CD14-positive monocyte (primary cell): Measurements from ENCODE around the gene CAMTA1. TPM values are rescaled to one million over a fixed set of nuclear protein-coding genes. Genes with fewer than 3 reads are reported as not detected.

Experiments used
- DNase-seq, 3 donors: peaks; one replicate each; pipeline ENCODE4 v3.0.0-alpha.2; 2011 to 2022
- H2AFZ ChIP-seq: 2 replicates; pipeline ENCODE4 v1.6.0; 2012; ENCODE audit warnings: mild to moderate bottlenecking, low read depth, low read length, inconsistent platforms; ENCODE audit not compliant: insufficient read depth, poor library complexity, severe bottlenecking
- H3K27ac ChIP-seq, 2 donors: 1 replicate in 1 of 2; 2 replicates in 1 of 2; pipeline ENCODE4 v1.5.1; 2012 to 2013; ENCODE audit warnings: low read length in 2 of 2, control low read depth in 1 of 2, inconsistent platforms in 1 of 2, low read depth in 1 of 2, mild to moderate bottlenecking in 1 of 2
- H3K27me3 ChIP-seq, 2 donors: one replicate each; pipeline versions ENCODE4 v1.6.0 to v1.6.1; 2011 to 2013; ENCODE audit warnings: low read length in 2 of 2; ENCODE audit not compliant: control insufficient read depth in 2 of 2, insufficient read depth in 2 of 2
- H3K36me3 ChIP-seq, 2 donors: replicated peaks in 1 of 2; 1 replicate in 1 of 2; 2 replicates in 1 of 2; pipeline versions ENCODE4 v1.5.1 to v1.6.1; 2012 to 2013; ENCODE audit warnings: low read length in 2 of 2, control low read depth in 1 of 2, inconsistent platforms in 1 of 2, mild to moderate bottlenecking in 1 of 2; ENCODE audit not compliant: insufficient read depth in 2 of 2, control insufficient read depth in 1 of 2
- H3K4me1 ChIP-seq, 2 donors: 1 replicate in 1 of 2; 2 replicates in 1 of 2; pipeline versions ENCODE4 v1.5.1 to v1.6.1; 2012 to 2013; ENCODE audit warnings: low read length in 2 of 2, control low read depth in 1 of 2, inconsistent platforms in 1 of 2, mild to moderate bottlenecking in 1 of 2, moderate library complexity in 1 of 2; ENCODE audit not compliant: insufficient read depth in 2 of 2, control insufficient read depth in 1 of 2
- H3K4me2 ChIP-seq: replicated peaks from 2 replicates; pipeline ENCODE3; 2012; ENCODE audit warnings: low read length, moderate library complexity, mild to moderate bottlenecking; ENCODE audit not compliant: poor library complexity, severe bottlenecking; ENCODE audit errors: extremely low read depth
- H3K4me3 ChIP-seq, 3 experiments: fragments of 200-600 bp in 1 of 3; sonication (generic) in 1 of 3; replicated peaks in 1 of 3; 1 replicate in 2 of 3; 2 replicates in 1 of 3; pipeline ENCODE4 v1.5.1; 2011 to 2013; ENCODE audit warnings: low read length in 3 of 3, mild to moderate bottlenecking in 3 of 3, control low read depth in 2 of 3, low read depth in 2 of 3, inconsistent platforms in 1 of 3, moderate library complexity in 1 of 3
- H3K79me2 ChIP-seq: 2 replicates; pipeline ENCODE4 v1.6.0; 2012; ENCODE audit warnings: mild to moderate bottlenecking, control low read depth, inconsistent platforms, low read length, moderate library complexity; ENCODE audit not compliant: insufficient read depth
- H3K9ac ChIP-seq: 2 replicates; pipeline ENCODE4 v1.6.0; 2017; ENCODE audit warnings: low read length, mild to moderate bottlenecking; ENCODE audit not compliant: insufficient read depth, poor library complexity, severe bottlenecking
- H3K9me3 ChIP-seq, 2 donors: replicated peaks in 1 of 2; 1 replicate in 1 of 2; 2 replicates in 1 of 2; pipeline versions ENCODE4 v1.5.1 to v1.6.1; 2012 to 2013; ENCODE audit warnings: low read length in 2 of 2, control low read depth in 1 of 2; ENCODE audit not compliant: control insufficient read depth in 1 of 2, insufficient read depth in 1 of 2
- H4K20me1 ChIP-seq: 2 replicates; pipeline ENCODE4 v1.6.0; 2012; ENCODE audit warnings: mild to moderate bottlenecking, low read length, control low read depth, moderate library complexity; ENCODE audit not compliant: insufficient read depth
- H3K27ac Mint-ChIP-seq, 7 donors: one replicate each; pipeline ENCODE4 v1.8.0; 2020; ENCODE audit warnings: mild to moderate bottlenecking in 7 of 7, mixed read lengths in 7 of 7, moderate library complexity in 6 of 7, inconsistent platforms in 2 of 7
- H3K27me3 Mint-ChIP-seq, 3 donors: one replicate each; pipeline ENCODE4 v1.8.0; 2021 to 2022; ENCODE audit warnings: low read depth in 3 of 3, mild to moderate bottlenecking in 3 of 3, mixed read lengths in 3 of 3, moderate library complexity in 3 of 3, inconsistent platforms in 1 of 3
- H3K36me3 Mint-ChIP-seq, 2 donors: one replicate each; pipeline ENCODE4 v1.8.0; 2020; ENCODE audit warnings: mixed read lengths in 2 of 2, inconsistent platforms in 1 of 2, mild to moderate bottlenecking in 1 of 2
- H3K4me1 Mint-ChIP-seq: one replicate; pipeline ENCODE4 v1.8.0; 2020; ENCODE audit warnings: mild to moderate bottlenecking, mixed read lengths
- H3K4me3 Mint-ChIP-seq, 2 donors: one replicate each; pipeline ENCODE4 v1.8.0; 2020; ENCODE audit warnings: mild to moderate bottlenecking in 2 of 2, mixed read lengths in 2 of 2, moderate library complexity in 1 of 2
- H3K9me3 Mint-ChIP-seq, 7 donors: one replicate each; pipeline ENCODE4 v1.8.0; 2020 to 2022; ENCODE audit warnings: mixed read lengths in 7 of 7, mild to moderate bottlenecking in 6 of 7, moderate library complexity in 6 of 7, inconsistent platforms in 2 of 7
- CTCF ChIP-seq: fragments of 200-600 bp; IDR thresholded peaks from one replicate; pipeline ENCODE4 v1.8.0; 2022; ENCODE audit warnings: antibody characterized with exemption, mild to moderate bottlenecking
- WGBS: methylation state at CpG from one replicate; pipeline ENCODE4 v1.1.5; 2013; ENCODE audit warnings: missing lambda C conversion rate; ENCODE audit not compliant: insufficient coverage; 5-methylcytosine and 5-hydroxymethylcytosine counted together
- intact Hi-C, 2 donors: fragments of 100-400 bp; cut with micrococcal nuclease; formaldehyde crosslinking; loops; one replicate each; pipeline versions ENCODE4 v1.15.0 to v1.15.1; 2023
- polyA plus RNA-seq, 3 donors: library from polyadenylated mRNA; depleted of rRNA in 1 of 3; unstranded in 2 of 3; stranded (reverse) in 1 of 3; fragments of 300-500 nt in 2 of 3; fragments of >200 nt in 1 of 3; fragmentation: Illumina TruSeq in 2 of 3; gene quantifications; 1 replicate in 2 of 3; 2 replicates in 1 of 3; pipeline ENCODE4 v1.2.3, GENCODE V29; 2012 to 2021

The CAMTA1 gene
- polyA plus RNA-seq, 3 donors: 52.0 to 89.6 (median 78.3) TPM

- peaks cover 39 to 59% of the 10 kb centered on the region in 2 donors for H3K36me3 Mint-ChIP-seq
- H3K36me3 ChIP-seq: peaks cover 3 to 24% of the 10 kb centered on the region in 2 donors
- no peak overlapping the region for H3K4me3 Mint-ChIP-seq
- no peaks in the 10 kb centered on the region for H3K27me3 Mint-ChIP-seq
- H3K9me3 Mint-ChIP-seq: peaks cover 0 to 11% (median 8%) of the 10 kb centered on the region in 7 donors
- WGBS: 100% methylated on average over 2 of the region's 6 CpGs
- no peak for DNase-seq
- no peak overlapping the region for H3K4me2 ChIP-seq
- H3K9ac ChIP-seq: no peak overlapping the region
- H3K4me1 ChIP-seq: no peaks in the 10 kb centered on the region
- no peaks in the 10 kb centered on the region for H3K27me3 ChIP-seq
- no peak overlapping the region for H3K27ac ChIP-seq
- H4K20me1 ChIP-seq: peaks cover 10% of the 10 kb centered on the region
- H2AFZ ChIP-seq: no peak overlapping the region
- TF ChIP-seq CTCF: no peak
- intact Hi-C loops: no loop called here
- no peak overlapping the region for H3K4me3 ChIP-seq
- no peak overlapping the region for H3K27ac Mint-ChIP-seq
- H3K4me1 Mint-ChIP-seq: no peaks in the 10 kb centered on the region
- peaks cover 3% of the 10 kb centered on the region for H3K79me2 ChIP-seq
- no peaks in the 10 kb centered on the region for H3K9me3 ChIP-seq
Observed at GRCh38 chr1:6852136-6852890, 67.1 kb downstream of the CAMTA1 start.

GRCh38 chr1:6854166-6854565 is 68.9 kb downstream of the CAMTA1 start:
- H3K4me2 ChIP-seq: no peak overlapping the region
- H2AFZ ChIP-seq: no peak overlapping the region
- H3K4me1 ChIP-seq: no peaks in the 10 kb centered on the region
- H3K9me3 ChIP-seq: no peaks in the 10 kb centered on the region
- H3K9ac ChIP-seq: no peak overlapping the region
- peaks cover 0 to 11% (median 8%) of the 10 kb centered on the region in 7 donors for H3K9me3 Mint-ChIP-seq
- peaks cover 31 to 51% of the 10 kb centered on the region in 2 donors for H3K36me3 Mint-ChIP-seq
- H3K4me3 Mint-ChIP-seq: no peak overlapping the region
- peaks cover 11% of the 10 kb centered on the region for H4K20me1 ChIP-seq
- H3K27ac ChIP-seq: no peak overlapping the region
- H3K27me3 Mint-ChIP-seq: no peaks in the 10 kb centered on the region
- H3K27ac Mint-ChIP-seq: no peak overlapping the region
- peaks cover 3% of the 10 kb centered on the region for H3K79me2 ChIP-seq
- no peak overlapping the region for H3K4me3 ChIP-seq
- DNase-seq: no peak
- H3K36me3 ChIP-seq: peaks cover 3 to 19% of the 10 kb centered on the region in 2 donors
- WGBS: 100% methylated on average over 1 of the region's 4 CpGs
- H3K27me3 ChIP-seq: no peaks in the 10 kb centered on the region
- intact Hi-C loops: no loop called here
- TF ChIP-seq CTCF: no peak
- H3K4me1 Mint-ChIP-seq: peaks cover 2% of the 10 kb centered on the region
